H1 (cell line): ENCODE results near the gene ARPP19.

Source experiments
- CREB1 ChIP-seq: IDR thresholded peaks from 2 replicates; pipeline ENCODE4 v1.6.1; 2012; ENCODE audit warnings: inconsistent platforms
- CTCF ChIP-seq, 3 experiments: IDR thresholded peaks; 1 replicate in 2 of 3; 2 replicates in 1 of 3; pipeline versions ENCODE4 v1.5.1 to v1.6.1; 2011; ENCODE audit warnings: low read length in 3 of 3, mild to moderate bottlenecking in 3 of 3, inconsistent platforms in 2 of 3, low read depth in 1 of 3, moderate library complexity in 1 of 3; ENCODE audit not compliant: insufficient read depth in 1 of 3; ENCODE audit errors: control extremely low read depth in 1 of 3
- EP300 ChIP-seq, 2 experiments: IDR thresholded peaks; 1 replicate in 1 of 2; 2 replicates in 1 of 2; pipeline ENCODE4 v1.6.1; 2011 to 2012; ENCODE audit warnings: low read depth in 2 of 2, low read length in 2 of 2, mild to moderate bottlenecking in 2 of 2, borderline replicate concordance in 1 of 2, inconsistent platforms in 1 of 2, moderate library complexity in 1 of 2
- EZH2 ChIP-seq: fragments of 200-600 bp; sonication (generic); IDR thresholded peaks from 2 replicates; pipeline ENCODE4 v1.7.1; 2012; ENCODE audit warnings: low read depth, mild to moderate bottlenecking, moderate library complexity, low read length, inconsistent platforms; ENCODE audit not compliant: severe bottlenecking
- HDAC6 ChIP-seq: IDR thresholded peaks from one replicate; pipeline ENCODE4 v1.7.1; 2012; ENCODE audit warnings: low read depth, mild to moderate bottlenecking, inconsistent platforms, low read length, moderate library complexity
- NRF1 ChIP-seq: IDR thresholded peaks from 2 replicates; pipeline ENCODE4 v1.6.1; 2011; ENCODE audit warnings: mild to moderate bottlenecking, low read depth, low read length, improper control_type of control experiment
- POLR2A ChIP-seq, 2 experiments: IDR thresholded peaks; 1 replicate in 1 of 2; 2 replicates in 1 of 2; pipeline ENCODE4 v1.6.1; 2011; ENCODE audit warnings: low read depth in 2 of 2, low read length in 2 of 2, mild to moderate bottlenecking in 2 of 2; ENCODE audit errors: control extremely low read depth in 1 of 2
- POLR2AphosphoS5 ChIP-seq: IDR thresholded peaks from 2 replicates; pipeline ENCODE4 v1.6.1; 2011; ENCODE audit warnings: low read depth, low read length
- RNF2 ChIP-seq: fragments of 200-900, 300-1000 bp; sonication (generic); IDR thresholded peaks from 2 replicates; pipeline ENCODE4 v1.7.1; 2016; ENCODE audit warnings: borderline replicate concordance, low read depth, mild to moderate bottlenecking, antibody characterized with exemption, low read length; ENCODE audit not compliant: poor library complexity, severe bottlenecking; ENCODE audit errors: missing control alignments
- SAP30 ChIP-seq: fragments of 300-600 bp; sonication (generic); IDR thresholded peaks from 2 replicates; pipeline ENCODE4 v1.7.1; 2012; ENCODE audit warnings: low read length, moderate library complexity, mild to moderate bottlenecking, inconsistent platforms; ENCODE audit not compliant: insufficient read depth, insufficient replicate concordance
- SIN3A ChIP-seq, 2 experiments: IDR thresholded peaks in 1 of 2; conservative IDR thresholded peaks in 1 of 2; 2 replicates each; pipeline ENCODE4 v1.6.1; 2011 to 2012; ENCODE audit warnings: low read length in 2 of 2, improper control_type of control experiment in 1 of 2, low read depth in 1 of 2, mild to moderate bottlenecking in 1 of 2
- SP4 ChIP-seq: IDR thresholded peaks from 2 replicates; pipeline ENCODE4 v1.6.1; 2012; ENCODE audit warnings: low read length, inconsistent platforms
- TAF1 ChIP-seq: IDR thresholded peaks from 2 replicates; pipeline ENCODE4 v1.6.1; 2011; ENCODE audit warnings: mild to moderate bottlenecking, low read depth, low read length
- ZNF274 ChIP-seq: IDR thresholded peaks from 2 replicates; pipeline ENCODE4 v1.7.0; 2012; ENCODE audit warnings: low read length, borderline replicate concordance; ENCODE audit errors: extremely low read depth

GRCh38 chr15:52584414-52584813 is 15.6 kb upstream of the ARPP19 start:
- TF ChIP-seq CTCF (IDR thresholded peaks at IDR 0.05; ENCODE audit: control extremely low read depth in 1 of 3, insufficient read depth in 1 of 3, low read depth in 1 of 3, low read length in 3 of 3) = no peak
- no peak for TF ChIP-seq POLR2A (IDR thresholded peaks at IDR 0.05; ENCODE audit: control extremely low read depth in 1 of 2, low read depth in 2 of 2, low read length in 2 of 2)
- no peak for TF ChIP-seq SP4
- no peak for TF ChIP-seq EZH2
- TF ChIP-seq ZNF274 = no peak
- TF ChIP-seq TAF1 = no peak
- TF ChIP-seq NRF1 = no peak
- no peak for TF ChIP-seq POLR2AphosphoS5
- no peak for TF ChIP-seq SIN3A (conservative IDR thresholded peaks at IDR 0.05 in 1 of 2, IDR thresholded peaks at IDR 0.05 in 1 of 2; ENCODE audit: low read depth in 1 of 2, low read length in 2 of 2)
- TF ChIP-seq RNF2 = no peak
- no peak for TF ChIP-seq SAP30
- TF ChIP-seq CREB1 = no peak
- TF ChIP-seq HDAC6 = no peak
- TF ChIP-seq EP300 (IDR thresholded peaks at IDR 0.05; ENCODE audit: borderline replicate concordance in 1 of 2, low read depth in 2 of 2, low read length in 2 of 2) = no peak
